Hepatocyte (in vitro differentiated cells): ENCODE data around the gene RIMBP2.

Experiments
- EZH2 ChIP-seq: fragments of 200-600 bp; sonication (generic); IDR thresholded peaks from 2 replicates; pipeline ENCODE4 v1.6.1; 2016; ENCODE audit warnings: antibody characterized with exemption, mild to moderate bottlenecking, borderline replicate concordance
- TF ChIP-seq, protein P1 (sequence below): fragments of 200-600 bp; sonication (generic); IDR thresholded peaks from 2 replicates; pipeline ENCODE4 v1.5.1; 2016; ENCODE audit warnings: antibody characterized with exemption, mild to moderate bottlenecking; ENCODE audit not compliant: poor library complexity

- TF ChIP-seq, protein P1, sequence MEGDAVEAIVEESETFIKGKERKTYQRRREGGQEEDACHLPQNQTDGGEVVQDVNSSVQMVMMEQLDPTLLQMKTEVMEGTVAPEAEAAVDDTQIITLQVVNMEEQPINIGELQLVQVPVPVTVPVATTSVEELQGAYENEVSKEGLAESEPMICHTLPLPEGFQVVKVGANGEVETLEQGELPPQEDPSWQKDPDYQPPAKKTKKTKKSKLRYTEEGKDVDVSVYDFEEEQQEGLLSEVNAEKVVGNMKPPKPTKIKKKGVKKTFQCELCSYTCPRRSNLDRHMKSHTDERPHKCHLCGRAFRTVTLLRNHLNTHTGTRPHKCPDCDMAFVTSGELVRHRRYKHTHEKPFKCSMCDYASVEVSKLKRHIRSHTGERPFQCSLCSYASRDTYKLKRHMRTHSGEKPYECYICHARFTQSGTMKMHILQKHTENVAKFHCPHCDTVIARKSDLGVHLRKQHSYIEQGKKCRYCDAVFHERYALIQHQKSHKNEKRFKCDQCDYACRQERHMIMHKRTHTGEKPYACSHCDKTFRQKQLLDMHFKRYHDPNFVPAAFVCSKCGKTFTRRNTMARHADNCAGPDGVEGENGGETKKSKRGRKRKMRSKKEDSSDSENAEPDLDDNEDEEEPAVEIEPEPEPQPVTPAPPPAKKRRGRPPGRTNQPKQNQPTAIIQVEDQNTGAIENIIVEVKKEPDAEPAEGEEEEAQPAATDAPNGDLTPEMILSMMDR, result no peak
- no peak for TF ChIP-seq EZH2
Measured at GRCh38 chr12:130672089-130672820, 43.8 kb downstream of the RIMBP2 start.
